ENCODE results near the gene SLC6A18.

DNA sequence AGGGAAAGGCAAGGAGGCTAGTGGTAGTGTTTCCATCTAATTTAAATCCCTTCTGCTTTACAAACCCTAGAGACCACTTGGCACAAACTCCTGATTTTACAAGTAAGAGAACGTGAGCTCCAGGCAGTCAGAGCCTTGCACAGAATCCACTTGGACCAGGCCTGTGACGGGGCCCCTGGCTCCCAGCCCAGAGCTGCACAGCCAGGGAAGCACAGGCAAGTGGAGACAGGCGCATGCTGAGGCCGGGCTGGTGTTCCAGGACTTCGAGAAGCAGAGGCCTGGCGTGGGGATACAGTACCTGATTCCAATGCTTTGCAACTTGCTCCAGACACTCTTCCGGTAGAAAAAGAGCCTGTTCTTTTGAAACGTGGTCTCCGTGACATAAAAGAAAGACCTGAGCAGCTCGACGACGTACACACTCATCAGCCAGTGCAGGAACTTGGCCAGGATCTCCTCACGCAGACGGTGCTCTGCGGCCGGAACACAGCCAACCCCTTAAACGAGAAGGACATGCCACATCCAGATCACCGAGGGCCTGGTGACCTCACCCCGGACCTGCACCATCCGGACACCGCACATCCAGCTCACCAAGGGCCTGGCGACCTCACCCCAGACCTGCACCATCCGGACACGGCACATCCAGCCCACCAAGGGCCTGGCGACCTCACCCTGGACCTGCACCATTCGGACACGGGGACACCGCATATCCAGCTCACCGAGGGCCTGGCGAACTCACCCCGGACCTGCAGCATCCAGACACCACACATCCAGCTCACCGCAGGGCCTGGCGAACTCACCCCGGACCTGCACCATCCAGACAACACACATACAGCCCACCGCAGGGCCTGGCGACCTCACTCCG is 57.2 kb downstream of the SLC6A18 start:
- TF ChIP-seq, protein P1, sequence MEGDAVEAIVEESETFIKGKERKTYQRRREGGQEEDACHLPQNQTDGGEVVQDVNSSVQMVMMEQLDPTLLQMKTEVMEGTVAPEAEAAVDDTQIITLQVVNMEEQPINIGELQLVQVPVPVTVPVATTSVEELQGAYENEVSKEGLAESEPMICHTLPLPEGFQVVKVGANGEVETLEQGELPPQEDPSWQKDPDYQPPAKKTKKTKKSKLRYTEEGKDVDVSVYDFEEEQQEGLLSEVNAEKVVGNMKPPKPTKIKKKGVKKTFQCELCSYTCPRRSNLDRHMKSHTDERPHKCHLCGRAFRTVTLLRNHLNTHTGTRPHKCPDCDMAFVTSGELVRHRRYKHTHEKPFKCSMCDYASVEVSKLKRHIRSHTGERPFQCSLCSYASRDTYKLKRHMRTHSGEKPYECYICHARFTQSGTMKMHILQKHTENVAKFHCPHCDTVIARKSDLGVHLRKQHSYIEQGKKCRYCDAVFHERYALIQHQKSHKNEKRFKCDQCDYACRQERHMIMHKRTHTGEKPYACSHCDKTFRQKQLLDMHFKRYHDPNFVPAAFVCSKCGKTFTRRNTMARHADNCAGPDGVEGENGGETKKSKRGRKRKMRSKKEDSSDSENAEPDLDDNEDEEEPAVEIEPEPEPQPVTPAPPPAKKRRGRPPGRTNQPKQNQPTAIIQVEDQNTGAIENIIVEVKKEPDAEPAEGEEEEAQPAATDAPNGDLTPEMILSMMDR (IDR thresholded peaks at IDR 0.05) = no peak
- TF ChIP-seq POLR2A (IDR thresholded peaks at IDR 0.05) = no peak

Measured in esophagus squamous epithelium (tissue), 4 donors.